ENCODE measurements around the gene SP6. TPM values are rescaled to one million over a fixed set of nuclear protein-coding genes. Genes with fewer than 3 reads are reported as not detected.

SP6 gene
- total and polyA plus RNA-seq, 7 experiments from 2014 or later = 0.05 to 0.29 (median 0.19) TPM; not detected in 3

GRCh38 chr17:47882695-47883588 lies 32.0 kb upstream of the SP6 start:
- Histone ChIP-seq H3K4me3 (ENCODE audit: low read length) (no peak overlapping the region), H3K27ac (ENCODE audit: low read depth, low read length) (no peak overlapping the region), H3K4me1 (ENCODE audit: control insufficient read depth in 2 of 2, insufficient read depth in 2 of 2, low read length in 2 of 2) (peaks cover 0 to 31% of the 10 kb centered on the region in 2 donors), H3K36me3 (ENCODE audit: control insufficient read depth in 2 of 3, insufficient read depth in 3 of 3, low read length in 3 of 3) (no peaks in the 10 kb centered on the region), H3K27me3 (ENCODE audit: control insufficient read depth in 2 of 2, insufficient read depth in 2 of 2, low read length in 2 of 2) (no peaks in the 10 kb centered on the region), H3K9me3 (ENCODE audit: control insufficient read depth in 2 of 3, low read length in 3 of 3) (no peaks in the 10 kb centered on the region)
- Mint-ChIP-seq H3K27me3 (peaks cover 0 to 15% (median 0%) of the 10 kb centered on the region in 5 donors), H3K4me1 (peaks cover 21 to 42% (median 33%) of the 10 kb centered on the region in 7 donors), H3K4me3 (peak overlapping the region in 8 of 10 donors; percentile 29 to 69 (median 60)), H3K9me3 (no peaks in the 10 kb centered on the region), H3K27ac (peak overlapping the region in 6 of 9 donors; percentile 20 to 72 (median 38)), H3K36me3 (no peaks in the 10 kb centered on the region)
- POLR2A ChIA-PET = no interaction called here
- ATAC-seq (no peak), DNase-seq (no peak)
- CTCF ChIA-PET = interaction anchor here (0.6 to 14.4 kb wide), 4 partner anchors 24 to 894 kb away, joined by 3 to 290 read pairs (median 3); partner anchors contain the start of gene SCRN2
- intact Hi-C loops (cut with micrococcal nuclease) = no loop called here

DNA sequence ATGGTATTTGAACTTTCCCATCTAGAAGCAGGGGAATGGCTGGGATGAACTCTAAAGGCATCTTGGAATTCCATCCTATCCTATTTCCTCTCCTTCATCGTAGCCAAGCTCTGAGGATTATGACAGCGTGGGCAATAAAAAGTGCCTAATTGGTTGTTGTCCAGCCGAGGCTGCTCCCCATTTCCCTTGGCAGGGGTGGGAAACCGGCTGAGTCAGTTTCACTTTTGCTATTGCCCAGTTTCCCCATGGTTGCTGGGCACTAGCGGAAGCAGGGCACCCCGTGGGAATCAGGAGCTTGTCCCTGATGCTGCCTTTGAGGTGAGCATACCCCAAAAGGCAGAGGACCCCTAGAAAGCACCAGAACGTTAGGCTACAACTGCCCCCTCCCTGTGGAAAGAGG lies 31.3 kb upstream of the SP6 start:
- no peak overlapping the region for H3K27ac ChIP-seq (ENCODE audit: low read depth, low read length)
- ChIA-PET POLR2A (no interaction called here), CTCF (interaction anchor here (0.6 to 14.4 kb wide), 5 partner anchors 23 to 893 kb away, joined by 3 to 290 read pairs (median 3); partner anchors contain the start of gene SCRN2)
- DNase-seq (no peak), ATAC-seq (no peak)
- intact Hi-C loops (cut with micrococcal nuclease) = no loop called here
- Mint-ChIP-seq H3K4me1 (peaks cover 21 to 42% (median 33%) of the 10 kb centered on the region in 7 donors), H3K4me3 (no peak overlapping the region), H3K27ac (no peak overlapping the region), H3K36me3 (no peaks in the 10 kb centered on the region), H3K9me3 (no peaks in the 10 kb centered on the region), H3K27me3 (peaks cover 0 to 19% (median 5%) of the 10 kb centered on the region in 5 donors)
- no peaks in the 10 kb centered on the region for H3K9me3 ChIP-seq (ENCODE audit: control insufficient read depth in 2 of 3, low read length in 3 of 3)
- H3K27me3 ChIP-seq (ENCODE audit: control insufficient read depth in 2 of 2, insufficient read depth in 2 of 2, low read length in 2 of 2) = no peaks in the 10 kb centered on the region
- H3K36me3 ChIP-seq (ENCODE audit: control insufficient read depth in 2 of 3, insufficient read depth in 3 of 3, low read length in 3 of 3) = no peaks in the 10 kb centered on the region
- peaks cover 0 to 31% of the 10 kb centered on the region in 2 donors for H3K4me1 ChIP-seq (ENCODE audit: control insufficient read depth in 2 of 2, insufficient read depth in 2 of 2, low read length in 2 of 2)
- no peak overlapping the region for H3K4me3 ChIP-seq (ENCODE audit: low read length)

GRCh38 chr17:47879776-47880454 lies 29.0 kb upstream of the SP6 start:
- Mint-ChIP-seq H3K36me3 (peaks cover 0 to 4% (median 0%) of the 10 kb centered on the region in 5 donors), H3K27me3 (peaks cover 5 to 31% (median 11%) of the 10 kb centered on the region in 5 donors), H3K4me1 (peaks cover 19 to 30% (median 23%) of the 10 kb centered on the region in 7 donors), H3K27ac (no peak overlapping the region), H3K9me3 (no peaks in the 10 kb centered on the region), H3K4me3 (no peak overlapping the region)
- Histone ChIP-seq H3K4me3 (ENCODE audit: low read length) (no peak overlapping the region), H3K27me3 (ENCODE audit: control insufficient read depth in 2 of 2, insufficient read depth in 2 of 2, low read length in 2 of 2) (no peaks in the 10 kb centered on the region), H3K27ac (ENCODE audit: low read depth, low read length) (no peak overlapping the region), H3K4me1 (ENCODE audit: control insufficient read depth in 2 of 2, insufficient read depth in 2 of 2, low read length in 2 of 2) (peaks cover 0 to 22% of the 10 kb centered on the region in 2 donors), H3K36me3 (ENCODE audit: control insufficient read depth in 2 of 3, insufficient read depth in 3 of 3, low read length in 3 of 3) (no peaks in the 10 kb centered on the region), H3K9me3 (ENCODE audit: control insufficient read depth in 2 of 3, low read length in 3 of 3) (no peaks in the 10 kb centered on the region)
- ChIA-PET CTCF (interaction anchor here (1.4 to 1.8 kb wide), 2 partner anchors 10 to 39 kb away, joined by 3 to 6 read pairs; partner anchors contain the start of gene SCRN2), POLR2A (interaction anchor here (0.7 to 1.1 kb wide), 3 partner anchors 16 to 72 kb away, joined by 3 to 6 read pairs (median 5); no protein-coding TSS in a partner anchor)
- intact Hi-C loops (cut with micrococcal nuclease) = no loop called here
- DNase-seq = no peak
- no peak for ATAC-seq

- Mint-ChIP-seq H3K27me3 (peaks cover 11 to 38% (median 16%) of the 10 kb centered on the region in 5 donors), H3K4me1 (peaks cover 14 to 22% (median 17%) of the 10 kb centered on the region in 7 donors), H3K9me3 (no peaks in the 10 kb centered on the region), H3K36me3 (peaks cover 0 to 4% (median 0%) of the 10 kb centered on the region in 5 donors), H3K27ac (peak overlapping the region in 1 of 9 donors; percentile 81), H3K4me3 (no peak overlapping the region)
- ATAC-seq (no peak), DNase-seq (no peak)
- Histone ChIP-seq H3K4me3 (ENCODE audit: low read length) (no peak overlapping the region), H3K27ac (ENCODE audit: low read depth, low read length) (no peak overlapping the region), H3K27me3 (ENCODE audit: control insufficient read depth in 2 of 2, insufficient read depth in 2 of 2, low read length in 2 of 2) (no peaks in the 10 kb centered on the region), H3K36me3 (ENCODE audit: control insufficient read depth in 2 of 3, insufficient read depth in 3 of 3, low read length in 3 of 3) (no peaks in the 10 kb centered on the region), H3K9me3 (ENCODE audit: control insufficient read depth in 2 of 3, low read length in 3 of 3) (no peaks in the 10 kb centered on the region), H3K4me1 (ENCODE audit: control insufficient read depth in 2 of 2, insufficient read depth in 2 of 2, low read length in 2 of 2) (peaks cover 0 to 13% of the 10 kb centered on the region in 2 donors)
- CTCF ChIA-PET = interaction anchor here (0.6 to 1.8 kb wide), 3 partner anchors 11 to 197 kb away, joined by 3 to 6 read pairs (median 3); partner anchors contain the start of gene SCRN2
- POLR2A ChIA-PET = interaction anchor here (1.1 kb wide), 1 partner anchor 16 kb away, joined by 6 read pairs; no protein-coding TSS in a partner anchor
- intact Hi-C loops (cut with micrococcal nuclease) = no loop called here
These were observed 28.1 kb upstream of the SP6 start for GRCh38 chr17:47879028-47879585.

DNA sequence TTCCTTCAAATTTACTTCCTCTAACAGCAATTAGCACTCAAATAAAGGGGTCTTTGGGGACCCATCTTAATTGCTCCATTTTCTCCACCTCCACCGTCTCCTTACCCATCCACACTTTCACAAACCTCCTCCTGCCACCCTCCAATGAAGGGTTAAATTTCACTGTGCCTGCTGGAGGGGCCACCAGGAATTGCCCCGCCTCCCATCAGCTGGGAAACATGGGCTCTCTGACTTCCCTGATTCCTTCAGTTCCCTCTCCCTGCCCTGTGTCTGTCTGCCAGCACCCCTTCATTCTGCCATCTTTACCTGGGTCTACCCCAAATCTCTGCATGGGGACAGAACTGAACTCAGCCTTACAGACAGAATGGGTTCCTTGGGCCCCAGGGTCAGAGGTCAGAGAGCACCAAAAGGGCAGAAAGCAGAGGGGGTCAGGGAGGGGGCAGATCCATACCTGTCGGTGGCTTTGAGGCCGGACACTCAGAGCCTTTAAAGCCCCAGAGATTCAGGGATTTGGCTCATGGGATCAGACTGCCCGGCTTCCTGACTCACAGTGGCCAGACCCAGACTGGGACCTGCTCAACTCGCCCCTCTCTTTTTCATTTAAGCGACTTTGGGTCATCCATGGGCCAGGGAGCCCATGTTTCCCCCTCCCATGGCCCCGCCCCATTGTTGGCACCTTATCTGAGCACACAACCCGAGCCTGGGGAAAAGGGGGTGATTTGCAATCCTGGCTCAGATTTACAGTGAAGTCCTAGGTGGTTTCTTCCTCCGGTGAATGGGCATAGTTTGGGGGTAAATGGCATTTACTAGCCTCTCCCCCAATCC lies 27.5 kb upstream of the SP6 start:
- intact Hi-C loops (cut with micrococcal nuclease) = no loop called here
- Mint-ChIP-seq H3K4me3 (no peak overlapping the region), H3K36me3 (peaks cover 0 to 4% (median 0%) of the 10 kb centered on the region in 5 donors), H3K27ac (no peak overlapping the region), H3K27me3 (peaks cover 16 to 44% (median 22%) of the 10 kb centered on the region in 5 donors), H3K4me1 (peaks cover 8 to 17% (median 15%) of the 10 kb centered on the region in 7 donors), H3K9me3 (no peaks in the 10 kb centered on the region)
- no peak for ATAC-seq
- H3K27me3 ChIP-seq (ENCODE audit: control insufficient read depth in 2 of 2, insufficient read depth in 2 of 2, low read length in 2 of 2) = no peaks in the 10 kb centered on the region
- POLR2A ChIA-PET = no interaction called here
- H3K4me3 ChIP-seq (ENCODE audit: low read length) = no peak overlapping the region
- peaks cover 0 to 7% of the 10 kb centered on the region in 2 donors for H3K4me1 ChIP-seq (ENCODE audit: control insufficient read depth in 2 of 2, insufficient read depth in 2 of 2, low read length in 2 of 2)
- H3K27ac ChIP-seq (ENCODE audit: low read depth, low read length) = no peak overlapping the region
- H3K9me3 ChIP-seq (ENCODE audit: control insufficient read depth in 2 of 3, low read length in 3 of 3) = no peaks in the 10 kb centered on the region
- H3K36me3 ChIP-seq (ENCODE audit: control insufficient read depth in 2 of 3, insufficient read depth in 3 of 3, low read length in 3 of 3) = no peaks in the 10 kb centered on the region
- CTCF ChIA-PET = interaction anchor here (1.0 to 1.8 kb wide), 3 partner anchors 12 to 37 kb away, joined by 3 to 6 read pairs (median 3); partner anchors contain the start of gene SCRN2
- DNase-seq = no peak
